OCI-LY7 (cell line): ENCODE results near the gene FKBP4.

ENCODE experiments used
- CTCF ChIP-seq: fragments of 200-600 bp; sonication (generic); conservative IDR thresholded peaks from 2 replicates; pipeline ENCODE4 v1.5.1; 2014; ENCODE audit warnings: mild to moderate bottlenecking, antibody characterized with exemption, low read length, moderate library complexity, mixed read lengths
- EZH2phosphoT487 ChIP-seq: fragments of 200-600 bp; sonication (generic); IDR thresholded peaks from 2 replicates; pipeline ENCODE4 v1.6.1; 2018; ENCODE audit warnings: low read depth, borderline replicate concordance, mild to moderate bottlenecking, mixed run types, antibody characterized with exemption, low read length, moderate library complexity, mixed read lengths

- TF ChIP-seq CTCF (no peak), EZH2phosphoT487 (no peak)
Measured at GRCh38 chr12:2833810-2834209, 39.0 kb downstream of the FKBP4 start.
